GM21723 (cell line): ENCODE results near the gene MAGI1.
"Not testable (repeated sequence)": the region's sequence is repeated elsewhere in the genome, so short reads cannot be mapped to it uniquely, and the experiment has no call there.

Experiments
- ATAC-seq: cut with Tn5 transposase; IDR thresholded peaks from one replicate; pipeline ENCODE4 v1.9.1; 2021; ENCODE audit warnings: mild to moderate bottlenecking, moderate library complexity; ENCODE audit not compliant: unreplicated experiment

Gene MAGI1

DNA sequence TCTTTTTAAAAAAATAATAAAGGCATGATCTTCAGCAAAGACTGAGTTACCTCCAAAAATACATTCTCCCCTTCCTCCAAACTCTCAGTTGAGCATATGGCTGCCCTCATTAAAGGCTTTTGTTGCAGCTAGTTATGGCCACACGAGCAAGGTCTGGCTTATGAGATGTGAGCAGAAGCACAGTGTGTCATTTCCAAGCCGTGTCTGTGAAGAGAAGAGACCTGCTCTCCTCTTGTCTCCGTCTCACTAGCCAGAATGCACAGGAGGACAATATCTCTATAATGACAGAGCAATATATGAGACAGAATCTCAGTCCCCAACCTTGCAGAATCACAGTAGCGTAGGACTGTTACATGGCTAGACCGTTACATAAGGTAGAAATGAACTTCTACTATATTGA is 152.3 kb downstream of the MAGI1 start:
- no peak for ATAC-seq

- no peak for ATAC-seq
Measured at GRCh38 chr3:65884071-65884470, 154.6 kb downstream of the MAGI1 start.

DNA sequence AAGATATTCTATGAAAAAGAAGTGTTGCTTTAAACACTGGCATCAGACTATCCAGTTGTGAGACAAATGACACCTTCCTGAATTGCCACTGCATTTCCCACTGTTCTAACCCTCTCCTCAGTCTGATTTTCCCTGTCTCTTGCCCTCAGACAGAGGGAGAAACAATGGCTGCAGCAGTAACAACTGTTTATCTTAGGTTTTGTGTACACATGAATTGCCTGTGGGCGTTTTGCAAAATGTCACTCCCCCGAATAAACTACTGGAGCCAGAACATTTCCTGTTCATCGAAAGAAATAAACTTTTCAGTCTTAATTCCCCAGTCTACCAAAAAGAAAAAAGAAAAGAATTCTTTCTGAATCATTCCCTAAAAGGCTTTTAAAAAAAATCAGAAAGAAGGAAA is 155.1 kb downstream of the MAGI1 start:
- ATAC-seq = no peak

DNA sequence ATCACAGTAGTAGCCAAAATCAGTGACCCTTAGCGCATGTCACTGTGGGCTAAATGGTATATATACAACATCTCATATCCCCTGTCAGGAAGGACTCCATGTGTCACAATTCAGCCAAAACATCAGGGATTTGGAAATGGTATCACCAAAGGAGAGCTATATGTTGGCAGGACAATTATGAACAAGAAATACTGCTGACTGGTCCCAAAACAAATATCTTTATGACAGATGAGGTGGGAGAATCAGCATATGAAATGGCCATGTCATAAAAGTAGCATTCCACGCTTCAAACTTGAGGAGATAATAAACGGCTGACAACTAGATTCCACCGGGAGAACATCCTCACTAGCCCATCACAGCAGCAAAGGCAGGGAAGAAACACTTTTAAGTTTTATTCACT is 158.4 kb downstream of the MAGI1 start:
- no peak for ATAC-seq

- no peak for ATAC-seq
Measured at GRCh38 chr3:65879372-65879771, 159.3 kb downstream of the MAGI1 start.

DNA sequence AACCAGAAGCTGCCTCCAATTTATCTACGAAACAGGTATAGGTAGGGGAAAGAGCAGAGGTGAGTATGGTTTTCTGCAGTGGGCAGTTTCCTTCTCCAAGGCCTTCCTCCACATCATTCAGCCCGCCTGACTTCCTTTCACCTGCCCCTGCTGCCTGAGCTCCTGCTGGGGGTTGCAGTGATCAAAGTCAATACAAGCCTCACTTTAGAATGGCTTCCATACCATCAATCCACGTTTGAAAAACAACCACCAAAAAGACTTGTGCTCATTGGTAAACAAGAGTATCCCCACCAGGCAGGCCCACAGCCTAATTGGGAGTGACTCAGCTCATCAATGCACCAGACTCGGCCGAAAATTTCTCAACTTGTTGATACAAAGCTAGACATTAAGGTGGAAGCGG is 159.9 kb downstream of the MAGI1 start:
- no peak for ATAC-seq

- no peak for ATAC-seq
Measured at GRCh38 chr3:65877160-65877559, 161.6 kb downstream of the MAGI1 start.

GRCh38 chr3:65876028-65876420 is 162.7 kb downstream of the MAGI1 start:
- ATAC-seq = no peak

- no peak for ATAC-seq
Measured at GRCh38 chr3:65875393-65876027, 163.2 kb downstream of the MAGI1 start.

DNA sequence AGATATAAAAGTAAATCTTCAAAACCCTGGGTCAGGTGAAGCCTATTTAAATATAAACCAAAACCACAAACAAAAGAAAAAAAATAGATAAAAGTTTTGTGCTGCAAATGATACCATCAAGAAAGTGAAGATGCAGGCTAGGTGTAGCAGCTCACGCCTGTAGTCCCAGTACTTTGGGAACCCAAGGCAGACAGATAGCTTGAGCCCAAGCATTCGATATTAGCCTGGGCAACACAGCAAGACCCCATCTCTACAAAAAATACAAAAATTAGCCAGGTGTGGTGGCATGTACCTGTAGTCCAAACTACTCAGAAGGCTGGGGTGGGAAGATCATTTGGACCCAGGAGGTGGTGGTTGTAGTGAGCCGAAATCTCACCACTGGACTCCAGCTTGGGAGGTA is 164.8 kb downstream of the MAGI1 start:
- ATAC-seq = no peak

- ATAC-seq = no peak
Measured at GRCh38 chr3:65873028-65873427, 165.7 kb downstream of the MAGI1 start.

DNA sequence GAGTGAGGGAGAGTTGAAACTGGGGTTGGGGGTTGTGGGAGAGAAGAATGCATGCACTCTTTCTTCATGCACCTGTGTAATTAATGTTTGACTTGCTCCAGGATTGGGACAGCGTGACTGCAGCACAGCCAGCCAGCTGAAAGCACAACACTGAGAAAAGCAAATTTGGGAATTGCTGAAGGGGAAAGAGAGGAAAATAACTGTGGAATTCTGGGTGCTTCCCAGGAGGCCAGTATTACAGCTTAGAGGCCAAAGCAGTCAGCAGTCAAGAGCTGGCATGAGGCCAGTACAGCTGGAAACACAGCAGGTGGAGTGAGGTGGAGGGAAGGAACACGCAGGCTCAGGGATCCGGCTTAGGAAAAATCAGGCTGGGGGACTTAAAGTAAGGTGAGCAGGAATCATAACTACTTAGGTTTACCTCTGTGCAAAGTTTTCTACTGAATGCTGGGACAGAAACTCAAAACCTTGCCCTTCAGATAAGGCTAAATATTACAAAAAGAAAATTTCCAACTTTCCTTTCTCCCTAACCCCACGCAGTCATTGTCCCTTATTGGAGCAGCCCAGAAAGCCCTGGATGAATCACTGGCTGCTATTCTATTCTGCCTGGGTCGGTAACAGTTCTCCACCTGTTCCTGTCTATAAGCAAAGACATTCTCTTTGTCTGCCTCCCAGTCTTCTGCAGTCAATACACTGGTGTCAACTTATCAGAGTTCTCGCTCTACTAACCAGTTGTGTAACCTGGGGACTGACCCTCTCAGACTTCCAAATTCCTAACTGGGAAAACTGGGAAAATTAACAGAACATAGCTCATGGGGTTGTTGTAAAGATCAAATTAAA is 167.2 kb downstream of the MAGI1 start:
- no peak for ATAC-seq

DNA sequence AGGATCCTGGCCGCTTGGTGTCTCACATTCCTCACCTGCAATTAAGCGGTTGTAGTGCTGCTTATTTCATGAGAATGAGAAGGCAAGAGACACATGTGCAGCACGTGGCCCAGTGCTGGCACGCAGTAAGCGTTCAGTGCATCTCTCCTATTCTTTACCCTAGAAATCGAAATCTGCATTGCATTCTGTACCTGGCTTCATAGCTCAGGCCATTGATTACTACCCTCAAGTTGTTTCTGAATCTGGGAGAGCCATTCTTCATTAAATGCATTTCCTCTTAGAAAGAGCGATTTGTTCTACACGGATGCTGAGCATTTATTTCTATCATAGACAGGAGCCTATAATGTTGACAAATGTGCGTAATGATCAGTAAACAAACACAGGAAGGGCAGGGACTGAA is 168.9 kb downstream of the MAGI1 start:
- ATAC-seq = no peak

DNA sequence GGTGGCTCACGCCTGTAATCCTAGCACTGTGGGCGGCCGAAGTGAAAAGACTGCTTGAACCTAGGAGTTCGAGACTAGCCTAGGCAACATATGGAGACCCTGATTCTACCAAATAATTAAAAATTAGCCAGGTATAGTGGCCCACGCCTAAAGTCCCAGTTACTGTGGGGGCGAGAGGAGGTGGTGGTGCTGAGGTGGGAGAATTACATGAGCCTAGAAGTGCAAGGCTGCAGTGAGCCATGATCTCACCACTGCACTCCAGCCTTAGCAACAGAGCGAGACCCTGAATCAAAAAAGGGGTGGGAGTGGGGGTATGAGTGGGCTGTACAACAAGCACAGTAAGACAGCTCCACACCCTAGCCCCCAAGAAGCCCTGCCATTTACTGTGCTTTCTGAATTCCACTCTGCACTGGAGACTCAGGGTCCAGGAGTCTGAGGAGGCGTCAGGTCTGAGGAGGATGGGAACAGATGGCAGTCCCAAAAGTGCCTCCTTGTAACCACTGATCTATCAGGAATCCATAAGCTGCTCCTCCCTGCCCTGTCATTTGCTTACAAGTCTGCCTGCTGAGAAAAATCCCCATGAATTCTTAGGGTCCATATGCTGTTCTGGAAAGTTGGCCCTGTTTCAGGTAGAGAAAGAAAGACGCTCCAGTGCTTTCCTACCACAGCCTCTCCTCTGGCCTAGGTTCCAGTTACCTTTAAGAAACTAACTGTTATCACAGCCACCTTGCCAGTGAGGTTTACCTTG is 171.1 kb downstream of the MAGI1 start:
- ATAC-seq = no peak

DNA sequence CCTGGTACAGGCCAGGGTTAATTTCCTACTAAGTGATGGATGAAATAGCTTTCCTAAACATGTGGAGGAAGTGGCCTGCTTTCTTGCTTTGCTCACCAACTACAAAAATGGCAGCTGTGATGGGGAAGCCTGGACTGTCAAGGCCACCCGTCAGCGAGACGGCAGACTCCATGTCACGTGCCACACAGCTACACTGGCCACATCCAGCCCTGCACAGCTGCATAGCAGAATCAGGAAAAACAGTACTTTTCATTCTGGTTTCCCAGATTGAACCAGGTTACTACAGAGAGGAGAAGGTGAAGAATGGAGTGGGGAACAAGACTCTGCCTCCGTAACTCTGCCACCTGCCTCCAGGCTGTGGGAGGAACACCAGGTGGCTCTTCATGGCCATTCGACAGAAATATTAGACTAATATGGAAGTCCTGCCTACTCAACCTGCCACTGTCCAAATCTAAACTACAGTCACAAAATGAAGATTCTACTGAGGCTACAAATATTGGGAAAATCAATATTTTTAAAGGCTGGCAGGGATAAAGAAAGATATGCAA is 174.3 kb downstream of the MAGI1 start:
- ATAC-seq = no peak

DNA sequence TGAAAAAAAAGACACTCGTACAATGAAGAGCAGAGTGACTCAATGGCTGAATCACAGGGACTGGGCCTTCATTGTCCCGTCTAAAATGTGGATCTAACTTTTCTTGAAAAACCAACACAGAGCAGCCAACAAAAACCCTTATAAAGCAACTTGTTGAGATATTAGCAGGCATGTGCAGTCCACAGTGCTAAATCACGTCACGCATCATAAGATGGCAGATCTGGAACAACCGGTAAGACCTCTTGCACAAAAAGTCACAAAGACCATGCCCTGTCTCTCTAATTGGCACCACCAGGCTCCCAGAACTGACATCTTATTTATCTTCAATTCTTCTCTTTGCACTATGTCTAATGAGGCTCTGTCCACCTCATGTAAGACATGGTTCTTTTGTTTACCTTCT is 177.0 kb downstream of the MAGI1 start:
- ATAC-seq = no peak

- ATAC-seq = not testable (repeated sequence)
Measured at GRCh38 chr3:65859612-65860011, 179.1 kb downstream of the MAGI1 start.

DNA sequence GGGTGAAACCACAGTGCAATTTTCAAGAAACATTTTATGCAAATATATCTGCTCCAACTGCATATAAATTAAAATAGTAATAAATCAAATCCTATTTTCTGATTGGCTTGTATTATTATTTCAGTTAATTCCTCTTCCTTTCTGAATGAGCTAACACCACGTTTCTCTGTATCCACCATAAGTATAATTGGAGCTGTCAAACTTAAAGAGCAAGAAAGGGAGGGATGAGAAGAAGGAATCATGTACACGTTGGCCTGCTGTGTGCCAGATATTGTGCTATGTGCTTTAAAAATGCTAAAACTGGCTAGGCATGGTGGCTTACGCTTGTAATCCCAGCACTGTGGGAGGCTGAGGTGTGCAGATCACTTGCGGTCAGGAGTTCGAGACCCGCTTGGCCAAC is 180.0 kb downstream of the MAGI1 start:
- ATAC-seq = no peak

- no peak for ATAC-seq
Measured at GRCh38 chr3:65857327-65857726, 181.4 kb downstream of the MAGI1 start.

GRCh38 chr3:65856907-65857306 is 181.8 kb downstream of the MAGI1 start:
- no peak for ATAC-seq

DNA sequence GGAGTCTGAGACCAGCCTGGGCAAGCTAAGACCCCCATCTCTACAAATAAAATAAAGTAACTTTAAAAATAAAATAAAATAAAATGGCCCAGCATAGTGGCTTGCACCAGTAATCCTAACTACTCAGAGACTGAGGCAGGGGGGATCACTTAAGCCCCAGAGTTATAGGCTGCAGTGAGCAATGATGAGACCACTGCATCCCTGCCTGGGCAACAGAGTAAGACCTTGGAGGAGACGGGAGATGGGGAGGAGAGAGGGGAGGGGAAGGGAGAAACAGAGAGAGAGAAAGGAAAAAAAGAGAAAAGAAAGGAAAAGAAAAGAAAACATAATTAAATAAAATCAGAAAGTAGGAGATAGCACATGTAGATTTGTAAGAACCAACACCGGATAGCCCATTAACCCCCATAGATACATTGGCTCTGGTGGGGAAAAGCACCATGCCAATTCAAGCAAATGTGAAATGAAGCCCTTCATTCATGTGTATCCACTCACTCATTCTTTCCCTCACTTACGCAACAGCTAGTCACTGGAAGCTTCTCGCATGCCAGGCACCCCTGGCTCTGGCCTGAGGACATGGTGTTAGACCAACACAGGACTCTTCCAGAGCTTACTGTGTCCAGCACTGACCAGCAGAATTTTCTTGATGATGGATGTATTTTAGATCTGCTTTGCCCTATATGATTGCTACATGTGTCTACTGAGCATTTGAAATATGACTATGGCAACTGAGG is 183.2 kb downstream of the MAGI1 start:
- no peak for ATAC-seq
